ENCODE data around the gene NR2F1-AS1. TPM values are rescaled to one million over a fixed set of nuclear protein-coding genes. Genes with fewer than 3 reads are reported as not detected.

NR2F1-AS1 gene
- 10 to 100 TPM; 53.1 to 59.6 (median 54.5) TPM for polyA plus RNA-seq (ENCODE audit: insufficient read length in 3 of 3)
- long read RNA-seq, donor 1, partial matches to known transcripts, result 0 of 2 reads
- long read RNA-seq, donor 1, other reads (novel, unspliced or antisense), result 0 of 2 reads
- long read RNA-seq, donor 2, partial matches to known transcripts, result 147 of 149 reads
- long read RNA-seq, donor 2, other reads (novel, unspliced or antisense), result 0 of 149 reads
- long read RNA-seq, donor 3, partial matches to known transcripts, result 174 of 185 reads
- long read RNA-seq, donor 3, other reads (novel, unspliced or antisense), result 8 of 185 reads
- long read RNA-seq, donor 4, partial matches to known transcripts, result 132 of 139 reads
- long read RNA-seq, donor 4, other reads (novel, unspliced or antisense), result 6 of 139 reads
- long read RNA-seq, donor 5, result 0 reads
- long read RNA-seq, donor 6, partial matches to known transcripts, result 128 of 129 reads
- long read RNA-seq, donor 6, other reads (novel, unspliced or antisense), result 0 of 129 reads
- long read RNA-seq, donor 7, partial matches to known transcripts, result 168 of 183 reads
- long read RNA-seq, donor 7, other reads (novel, unspliced or antisense), result 8 of 183 reads
- long read RNA-seq, donor 8, result 0 reads
- long read RNA-seq, donor 9, partial matches to known transcripts, result 93 of 105 reads
- long read RNA-seq, donor 9, other reads (novel, unspliced or antisense), result 10 of 105 reads
- long read RNA-seq, donor 10, partial matches to known transcripts, result 98 of 100 reads
- long read RNA-seq, donor 10, other reads (novel, unspliced or antisense), result 0 of 100 reads
- long read RNA-seq, donor 11, partial matches to known transcripts, result 149 of 151 reads
- long read RNA-seq, donor 11, other reads (novel, unspliced or antisense), result 0 of 151 reads
- long read RNA-seq, donor 12, partial matches to known transcripts, result 74 of 80 reads
- long read RNA-seq, donor 12, other reads (novel, unspliced or antisense), result 5 of 80 reads
- long read RNA-seq, donor 13, result 0 reads
- long read RNA-seq, donor 14, partial matches to known transcripts, result 158 of 172 reads
- long read RNA-seq, donor 14, other reads (novel, unspliced or antisense), result 12 of 172 reads
- long read RNA-seq, donor 15, partial matches to known transcripts, result 126 of 126 reads
- long read RNA-seq, donor 15, other reads (novel, unspliced or antisense), result 0 of 126 reads
- long read RNA-seq, donor 16, partial matches to known transcripts, result 459 of 490 reads
- long read RNA-seq, donor 16, other reads (novel, unspliced or antisense), result 24 of 490 reads

DNA sequence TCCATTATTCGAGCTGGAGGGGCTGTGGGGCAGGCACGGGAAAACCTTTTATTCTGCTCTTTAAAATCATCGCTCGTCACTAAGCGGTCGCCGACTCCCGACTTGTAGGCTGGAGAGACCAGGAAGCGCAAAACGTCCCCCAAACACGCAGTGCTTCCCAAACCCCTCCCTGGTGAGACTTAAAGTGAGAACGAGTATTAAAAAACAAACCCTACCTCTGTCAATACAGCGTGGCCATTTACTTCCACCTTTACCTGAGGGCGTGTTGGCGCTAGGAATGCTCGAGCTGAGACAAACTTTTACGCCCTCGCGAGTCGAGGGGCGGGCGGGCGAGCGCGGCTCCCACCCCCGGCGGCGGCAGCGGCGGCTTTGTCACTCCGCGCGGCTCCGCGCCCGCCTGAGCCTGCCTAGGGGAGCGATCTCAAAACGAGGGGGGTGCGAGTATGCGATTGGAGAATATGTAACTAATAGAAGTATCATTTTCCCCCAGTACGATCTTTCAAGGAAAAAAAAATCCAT is at the start of gene NR2F1-AS1:
Gene NR2F1-AS1 (minus strand): TSS at position 293 of the 519 bp plus-strand sequence.
- DNase-seq (ENCODE audit: extremely low read depth in 1 of 11, low read depth in 9 of 11, low spot score in 4 of 11), result peak in 2 of 11 donors; percentile 35 to 53

DNA sequence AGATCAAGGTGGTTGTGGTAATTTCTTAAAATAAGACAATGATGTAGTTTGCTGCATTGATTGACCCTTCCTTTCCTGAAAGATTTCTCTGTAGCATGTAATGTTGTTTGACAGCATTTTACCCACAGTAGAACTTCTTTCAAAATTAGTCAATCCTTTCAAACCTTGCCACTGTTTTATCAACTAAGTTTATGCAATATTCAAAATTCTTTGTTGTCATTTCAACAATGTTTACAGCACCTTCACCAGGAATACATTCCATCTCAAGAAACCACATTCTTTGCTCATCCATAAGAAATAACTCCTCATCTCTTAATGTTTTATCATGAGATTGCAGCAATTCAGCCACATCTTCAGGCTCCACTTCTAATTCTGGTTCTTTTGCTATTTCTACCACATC is 45.8 kb upstream of the NR2F1-AS1 start:
- DNase-seq (ENCODE audit: extremely low read depth in 1 of 11, low read depth in 9 of 11, low spot score in 4 of 11), result no peak

- no peak for DNase-seq (ENCODE audit: extremely low read depth in 1 of 11, low read depth in 9 of 11, low spot score in 4 of 11)
These were observed 42.1 kb upstream of the NR2F1-AS1 start for GRCh38 chr5:93623153-93623552.

DNA sequence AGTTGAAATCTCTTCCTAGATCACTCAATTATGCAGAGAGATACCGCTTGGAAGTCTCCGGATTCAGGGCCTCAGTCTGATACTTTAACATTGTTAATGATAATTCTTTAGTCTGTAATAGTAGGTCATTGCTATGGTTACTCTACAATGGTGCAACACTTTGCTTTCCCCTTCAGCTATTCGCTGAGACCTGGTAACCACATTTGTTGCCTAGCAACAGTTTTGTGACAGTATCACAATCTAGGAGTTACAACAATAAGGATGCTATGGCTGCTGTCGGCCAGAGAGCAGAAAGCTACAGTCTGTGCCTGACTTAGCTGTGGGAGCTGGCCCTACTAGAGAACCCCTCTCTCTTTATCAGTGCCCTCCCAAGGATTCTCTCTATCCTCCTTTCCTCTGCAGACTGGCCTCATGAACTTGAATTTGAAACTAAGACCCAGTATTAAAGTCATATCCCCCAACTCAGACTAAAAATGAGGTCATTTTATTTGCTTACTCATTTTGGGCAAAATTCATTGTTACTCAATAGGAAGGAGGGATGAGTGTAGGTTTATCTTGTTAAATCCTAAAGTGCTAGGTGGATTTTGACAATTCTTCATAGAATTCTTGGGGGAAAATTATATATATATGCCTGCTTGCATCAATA is 41.3 kb upstream of the NR2F1-AS1 start:
- DNase-seq (ENCODE audit: extremely low read depth in 1 of 11, low read depth in 9 of 11, low spot score in 4 of 11), result no peak

DNA sequence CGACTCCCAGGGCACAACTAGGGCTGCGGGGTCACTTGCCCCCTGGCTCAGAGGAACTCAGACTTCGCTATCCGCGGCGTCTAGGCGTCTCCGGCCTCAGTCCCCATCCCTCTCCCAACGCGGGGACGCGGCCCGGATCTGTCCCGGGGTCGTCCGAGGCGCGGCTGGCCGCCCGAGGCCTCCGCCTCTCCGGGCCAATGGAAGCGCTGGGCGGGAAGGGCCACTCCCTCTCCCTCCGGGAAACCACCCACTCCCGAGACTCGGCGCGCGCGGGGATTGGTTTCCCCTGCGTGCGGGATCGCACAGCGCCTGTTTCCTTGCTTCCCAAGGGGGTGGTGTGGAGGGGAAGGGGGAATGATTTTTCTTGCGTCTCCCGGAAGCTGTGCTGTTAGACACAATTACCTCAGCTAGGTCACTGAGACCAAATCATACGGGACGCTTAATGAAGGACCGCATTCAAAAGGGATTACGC is 40.3 kb upstream of the NR2F1-AS1 start:
- DNase-seq (ENCODE audit: extremely low read depth in 1 of 11, low read depth in 9 of 11, low spot score in 4 of 11), result peak in 4 of 11 donors; percentile 61 to 79 (median 74)

DNA sequence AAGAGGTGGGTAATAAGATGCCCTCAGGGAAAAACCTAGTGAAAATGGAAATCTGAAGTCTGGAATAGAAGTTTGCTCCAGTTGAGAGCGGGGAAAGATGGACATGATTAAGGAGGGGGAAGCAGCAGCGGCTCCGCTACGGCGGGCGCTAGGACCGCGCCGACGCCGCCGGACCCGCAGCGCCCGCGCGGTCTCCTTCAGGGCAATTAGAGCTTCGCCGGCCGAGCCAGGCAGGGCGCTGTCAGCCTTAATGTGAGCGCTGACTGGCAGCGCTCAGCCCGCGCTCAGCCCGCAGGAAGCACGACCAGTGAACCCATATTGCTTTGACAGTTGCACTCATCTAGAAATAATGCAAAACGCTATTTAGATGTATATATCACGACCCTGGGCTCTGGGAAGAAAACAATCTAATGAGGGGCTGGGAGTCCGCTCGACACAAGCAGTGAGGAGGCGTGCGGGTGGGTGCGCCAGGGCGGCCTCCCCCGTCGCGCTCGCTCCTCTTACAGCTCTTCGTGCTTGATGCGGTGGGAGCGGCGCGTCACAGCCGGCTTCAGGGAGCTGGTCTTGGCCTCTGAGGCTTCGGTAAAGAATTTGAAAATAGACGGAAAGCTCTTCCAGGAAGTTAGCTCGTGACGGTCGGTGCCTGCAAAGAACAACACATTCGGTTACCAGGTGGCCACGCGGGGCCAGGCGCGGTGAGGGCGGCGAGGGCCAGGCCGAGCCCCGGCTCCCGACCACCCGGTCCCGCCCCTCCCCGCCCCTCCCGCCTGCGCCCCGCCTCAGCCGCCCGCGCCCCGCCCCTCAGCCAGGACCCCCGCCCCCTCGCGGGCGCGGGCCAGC is 39.7 kb upstream of the NR2F1-AS1 start:
- DNase-seq (ENCODE audit: extremely low read depth in 1 of 11, low read depth in 9 of 11, low spot score in 4 of 11), result peak in 2 of 11 donors; percentile 48 to 59

GRCh38 chr5:93616538-93617174 is 35.6 kb upstream of the NR2F1-AS1 start:
- DNase-seq (ENCODE audit: extremely low read depth in 1 of 11, low read depth in 9 of 11, low spot score in 4 of 11), result no peak

DNA sequence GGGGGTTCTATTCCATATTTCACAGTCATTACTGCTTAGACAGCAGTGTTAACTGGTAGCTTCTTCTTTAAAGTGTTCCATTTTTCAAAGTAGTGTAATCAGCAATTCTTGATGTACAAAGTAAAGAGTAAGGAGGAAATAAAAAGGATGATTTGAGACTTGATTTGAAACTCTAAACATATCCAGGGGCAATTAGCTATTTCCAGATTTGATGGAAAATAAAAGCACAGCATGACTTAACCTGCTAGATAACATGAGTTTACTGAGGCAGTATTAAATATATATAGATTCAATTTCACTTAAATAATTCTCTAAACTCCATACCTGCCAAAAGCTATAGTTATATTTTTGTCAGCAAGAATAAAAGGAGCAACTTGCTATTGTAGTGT is 31.8 kb upstream of the NR2F1-AS1 start:
- no peak for DNase-seq (ENCODE audit: extremely low read depth in 1 of 11, low read depth in 9 of 11, low spot score in 4 of 11)

DNA sequence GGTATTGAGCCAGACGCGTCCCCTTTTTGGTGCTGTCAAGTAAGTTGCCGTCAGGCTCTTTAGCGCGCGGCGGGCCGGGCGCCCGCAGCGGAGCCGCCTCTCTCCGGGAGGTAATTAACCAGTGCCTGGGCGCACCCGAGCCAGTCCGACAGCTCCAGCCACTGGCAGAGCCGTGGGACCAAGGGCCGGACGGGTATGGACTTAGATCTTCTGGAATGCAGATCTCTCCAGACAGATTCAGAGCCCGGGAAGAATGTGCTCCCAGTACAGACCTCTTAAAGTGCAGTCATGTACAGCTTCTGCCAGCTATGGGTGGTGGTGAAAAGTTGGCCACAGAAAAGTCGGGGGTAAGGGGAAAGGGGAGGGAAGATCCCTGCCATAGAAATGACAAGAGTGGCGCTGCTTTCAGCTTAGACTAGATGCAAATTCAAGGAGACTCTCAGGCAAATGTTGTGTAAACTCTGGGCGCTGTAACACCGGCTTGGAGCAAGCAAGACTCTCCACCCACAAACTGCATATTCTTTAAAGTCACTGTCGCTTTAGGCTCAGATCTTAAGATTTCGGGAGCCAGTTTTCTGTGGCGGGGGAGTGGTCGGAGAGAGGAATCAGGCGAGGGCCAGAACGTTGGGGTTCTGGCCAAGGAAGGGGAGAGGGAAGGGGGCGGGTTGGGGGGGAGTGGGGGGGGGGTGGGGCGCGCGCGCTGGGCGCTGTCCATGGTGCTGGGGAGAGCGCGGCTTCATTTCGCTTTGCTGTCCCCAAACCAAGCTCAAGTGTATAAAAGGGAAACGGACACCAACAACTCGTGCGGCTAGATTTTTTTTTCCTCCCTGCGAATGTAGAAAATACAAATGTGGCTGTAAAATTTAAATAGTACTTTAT is 31.2 kb upstream of the NR2F1-AS1 start:
- DNase-seq (ENCODE audit: extremely low read depth in 1 of 11, low read depth in 9 of 11, low spot score in 4 of 11), result peak in 1 of 11 donors; percentile 65

DNA sequence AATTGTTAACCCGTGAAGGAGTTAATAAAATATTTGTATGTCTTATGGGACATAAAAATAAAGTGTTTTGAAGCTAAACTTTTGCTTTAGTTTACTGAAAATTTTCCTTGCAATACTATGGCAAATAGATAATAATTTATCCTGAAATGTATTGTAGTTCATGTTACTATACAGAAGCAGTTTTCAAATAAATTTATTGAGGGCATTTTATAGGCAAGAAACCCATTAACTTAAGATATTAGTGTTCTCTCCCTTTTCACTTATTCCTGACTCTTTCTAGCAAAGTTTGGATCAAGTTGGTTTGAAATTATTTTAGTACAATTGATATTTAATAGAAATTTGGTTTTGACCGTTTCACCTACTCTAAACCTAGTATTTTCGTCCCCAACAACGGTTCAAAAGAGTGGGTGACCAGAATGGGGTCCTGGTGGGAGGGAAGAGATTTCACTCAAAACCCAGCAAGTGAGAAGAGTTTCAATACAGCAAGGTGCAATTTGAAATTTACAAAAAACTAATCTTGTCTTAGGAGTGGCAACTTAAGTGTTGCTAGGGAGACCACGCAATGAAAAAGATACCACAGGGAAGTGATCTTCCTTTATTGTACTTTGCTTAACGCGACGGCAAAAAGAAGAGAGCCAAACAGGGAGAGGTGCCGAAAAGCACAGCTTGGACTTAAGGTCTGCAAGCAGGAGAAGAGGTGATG is 30.4 kb upstream of the NR2F1-AS1 start:
- peak in 1 of 11 donors; percentile 39 for DNase-seq (ENCODE audit: extremely low read depth in 1 of 11, low read depth in 9 of 11, low spot score in 4 of 11)

GRCh38 chr5:93610581-93611272 is 29.7 kb upstream of the NR2F1-AS1 start:
- peak in 1 of 11 donors; percentile 12 for DNase-seq (ENCODE audit: extremely low read depth in 1 of 11, low read depth in 9 of 11, low spot score in 4 of 11)

GRCh38 chr5:93609762-93610161 is 28.7 kb upstream of the NR2F1-AS1 start:
- no peak for DNase-seq (ENCODE audit: extremely low read depth in 1 of 11, low read depth in 9 of 11, low spot score in 4 of 11)

- no peak for DNase-seq (ENCODE audit: extremely low read depth in 1 of 11, low read depth in 9 of 11, low spot score in 4 of 11)
These were observed 27.8 kb upstream of the NR2F1-AS1 start for GRCh38 chr5:93608855-93609254.

DNA sequence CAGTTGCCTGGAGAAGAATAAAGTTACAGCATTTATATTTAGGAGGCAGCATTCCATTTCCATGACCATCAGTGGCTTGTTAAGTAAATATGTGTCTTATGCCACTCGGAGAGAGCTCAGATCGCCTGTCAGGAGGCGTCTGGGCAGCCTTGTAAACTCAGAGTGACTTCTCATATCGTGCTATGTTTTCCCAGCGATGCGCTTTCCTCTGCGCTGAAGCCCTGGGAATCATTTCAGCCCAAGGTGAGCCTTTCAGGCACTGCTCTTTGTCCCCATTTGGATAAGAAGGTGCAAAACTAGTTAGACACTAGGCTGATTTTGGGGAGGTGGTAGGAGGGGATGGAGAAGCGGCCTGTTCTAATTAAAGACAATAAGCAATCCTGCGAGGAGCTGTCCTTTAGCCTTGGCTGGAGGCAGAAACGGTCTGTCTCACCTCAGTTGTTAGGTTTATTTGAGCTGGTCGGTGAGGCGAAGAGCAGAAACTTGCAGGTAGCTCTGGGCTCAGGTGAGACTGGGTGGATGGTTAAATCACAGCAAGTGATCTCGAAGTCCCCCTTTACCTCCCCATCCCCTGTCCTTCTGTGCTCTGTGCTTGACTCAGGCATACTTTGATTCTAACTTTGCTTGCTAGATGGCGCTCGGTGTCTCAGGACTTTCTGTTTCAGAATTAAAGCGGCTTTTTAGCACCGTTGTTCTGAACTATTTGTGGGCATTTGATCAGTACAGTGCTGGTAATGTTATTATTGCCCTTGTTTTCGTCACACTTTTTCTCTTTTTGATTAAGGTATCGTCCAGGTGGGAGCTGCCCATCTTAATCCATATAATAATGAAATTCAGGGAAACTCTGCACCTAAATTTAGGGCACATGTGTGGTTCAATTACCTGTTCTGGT is 26.6 kb upstream of the NR2F1-AS1 start:
- DNase-seq (ENCODE audit: extremely low read depth in 1 of 11, low read depth in 9 of 11, low spot score in 4 of 11), result peak in 1 of 11 donors; percentile 75
